Mucosa of rectum (tissue), 2 donors: ENCODE results near the gene RRAS.

ENCODE experiments used
- H3K27ac ChIP-seq, 2 donors: one replicate each; pipeline ENCODE4 v1.7.0; 2013; ENCODE audit warnings: inconsistent platforms in 2 of 2, low read depth in 2 of 2, low read length in 2 of 2
- H3K27me3 ChIP-seq, 2 donors: one replicate each; pipeline ENCODE4 v1.7.0; 2013; ENCODE audit warnings: low read length in 2 of 2; ENCODE audit not compliant: control insufficient read depth in 2 of 2, insufficient read depth in 2 of 2
- H3K36me3 ChIP-seq, 2 donors: one replicate each; pipeline ENCODE4 v1.7.0; 2013; ENCODE audit warnings: low read length in 2 of 2; ENCODE audit not compliant: control insufficient read depth in 2 of 2, insufficient read depth in 2 of 2
- H3K4me1 ChIP-seq, 2 donors: one replicate each; pipeline ENCODE4 v1.7.0; 2013; ENCODE audit warnings: low read length in 2 of 2, mild to moderate bottlenecking in 1 of 2; ENCODE audit not compliant: control insufficient read depth in 2 of 2, insufficient read depth in 2 of 2
- H3K4me3 ChIP-seq, 2 donors: one replicate each; pipeline ENCODE4 v1.7.0; 2013; ENCODE audit warnings: low read length in 2 of 2
- H3K9ac ChIP-seq, 2 donors: one replicate each; pipeline ENCODE4 v1.7.0; 2013; ENCODE audit warnings: low read length in 2 of 2, low read depth in 1 of 2, mild to moderate bottlenecking in 1 of 2
- H3K9me3 ChIP-seq, 2 donors: one replicate each; pipeline ENCODE4 v1.7.0; 2013; ENCODE audit warnings: low read length in 2 of 2; ENCODE audit not compliant: control insufficient read depth in 2 of 2
- donor health status: healthy.
- donor health status: Normal muscosa, but diverticular disease.

The RRAS gene

DNA sequence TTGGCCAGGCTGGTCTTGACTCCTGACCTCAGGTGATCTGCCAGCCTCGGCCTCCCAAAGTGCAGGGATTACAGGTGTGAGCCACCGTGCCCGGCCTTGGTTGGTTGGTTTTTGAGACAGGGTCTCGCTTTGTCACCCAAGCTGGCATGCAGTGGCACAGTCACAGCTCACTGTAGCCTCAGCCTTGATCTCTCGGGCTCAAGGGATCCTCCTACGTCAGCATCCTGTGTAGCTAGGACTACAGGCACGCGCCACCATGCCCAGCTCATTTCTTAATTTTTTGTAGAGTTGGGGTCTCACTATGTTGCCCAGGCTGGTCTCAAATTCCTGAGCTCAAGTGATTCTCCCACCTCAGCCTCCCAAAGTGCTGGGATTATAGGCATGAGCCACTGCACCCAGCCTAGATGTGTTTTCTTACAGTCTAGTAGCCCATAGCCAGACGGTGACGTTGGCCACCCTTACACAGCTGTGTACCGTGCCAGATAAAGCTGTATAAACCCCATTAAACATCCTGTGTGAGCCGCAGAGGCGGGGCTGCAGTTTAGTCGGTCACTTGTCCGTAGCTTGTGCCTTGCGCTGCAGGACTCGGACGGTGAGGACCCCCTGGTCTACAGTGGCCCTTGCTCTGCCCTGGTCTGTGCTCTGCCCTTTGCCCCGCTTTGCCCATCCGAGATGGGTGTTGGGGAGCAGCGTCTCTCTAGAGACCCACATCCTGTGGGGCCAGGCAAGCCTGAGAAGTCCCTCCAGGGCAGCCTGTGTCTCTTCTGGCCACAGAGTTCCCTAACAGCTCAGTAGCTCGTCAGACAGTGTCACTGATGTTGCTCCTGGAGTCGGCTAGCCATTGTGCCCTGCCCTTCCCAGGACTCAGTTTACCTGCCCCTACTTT, 15.9 kb upstream of the RRAS start:
- H3K9me3 ChIP-seq = no peaks in the 10 kb centered on the region
- no peaks in the 10 kb centered on the region for H3K4me1 ChIP-seq
- no peak overlapping the region for H3K4me3 ChIP-seq
- H3K9ac ChIP-seq = no peak overlapping the region
- H3K36me3 ChIP-seq = peaks cover 65 to 69% of the 10 kb centered on the region in 2 donors
- no peak overlapping the region for H3K27ac ChIP-seq
- no peaks in the 10 kb centered on the region for H3K27me3 ChIP-seq

- H3K9me3 ChIP-seq = no peaks in the 10 kb centered on the region
Observed at GRCh38 chr19:49654581-49654980, 14.6 kb upstream of the RRAS start.

GRCh38 chr19:49653466-49653806, 13.5 kb upstream of the RRAS start:
- H3K27ac ChIP-seq = no peak overlapping the region
- H3K9me3 ChIP-seq = no peaks in the 10 kb centered on the region
- no peak overlapping the region for H3K4me3 ChIP-seq
- H3K36me3 ChIP-seq = peaks cover 64 to 66% of the 10 kb centered on the region in 2 donors
- H3K9ac ChIP-seq = no peak overlapping the region
- H3K27me3 ChIP-seq = no peaks in the 10 kb centered on the region
- no peaks in the 10 kb centered on the region for H3K4me1 ChIP-seq

More at GRCh38 chr19:49654581-49654980, 14.6 kb upstream of the RRAS start:
- H3K9ac ChIP-seq = no peak overlapping the region
- no peaks in the 10 kb centered on the region for H3K4me1 ChIP-seq
- no peak overlapping the region for H3K4me3 ChIP-seq
- peaks cover 70 to 72% of the 10 kb centered on the region in 2 donors for H3K36me3 ChIP-seq
- no peak overlapping the region for H3K27ac ChIP-seq
- H3K27me3 ChIP-seq = no peaks in the 10 kb centered on the region

DNA sequence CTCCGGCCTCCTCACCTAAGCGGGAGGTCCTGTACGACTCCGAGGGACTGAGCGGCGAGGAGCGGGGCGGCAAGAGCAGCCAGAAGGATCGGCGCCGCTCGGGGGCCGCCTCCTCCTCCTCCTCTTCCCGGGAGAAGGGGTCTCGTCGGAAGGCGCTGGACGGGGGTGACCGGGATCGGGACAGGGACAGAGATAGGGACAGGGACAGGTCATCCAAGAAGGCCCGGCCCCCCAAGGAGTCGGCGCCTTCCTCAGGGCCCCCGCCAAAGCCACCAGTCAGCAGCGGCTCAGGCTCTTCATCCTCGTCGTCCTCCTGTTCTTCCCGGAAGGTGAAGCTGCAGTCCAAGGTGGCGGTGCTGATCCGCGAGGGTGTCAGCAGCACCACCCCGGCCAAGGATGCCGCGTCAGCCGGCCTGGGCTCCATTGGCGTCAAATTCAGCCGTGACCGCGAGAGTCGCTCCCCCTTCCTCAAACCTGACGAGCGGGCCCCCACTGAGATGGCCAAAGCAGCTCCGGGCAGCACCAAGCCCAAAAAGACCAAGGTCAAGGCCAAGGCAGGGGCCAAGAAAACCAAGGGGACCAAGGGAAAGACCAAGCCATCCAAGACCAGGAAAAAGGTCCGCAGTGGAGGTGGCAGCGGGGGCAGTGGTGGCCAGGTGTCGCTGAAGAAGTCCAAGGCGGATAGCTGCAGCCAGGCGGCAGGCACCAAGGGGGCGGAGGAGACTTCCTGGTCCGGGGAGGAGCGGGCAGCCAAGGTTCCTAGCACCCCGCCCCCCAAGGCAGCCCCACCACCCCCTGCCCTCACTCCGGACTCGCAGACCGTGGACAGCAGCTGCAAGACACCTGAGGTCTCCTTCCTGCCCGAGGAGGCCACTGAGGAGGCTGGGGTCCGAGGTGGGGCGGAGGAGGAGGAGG, 12.9 kb upstream of the RRAS start:
- Histone ChIP-seq H3K36me3 (peaks cover 62 to 64% of the 10 kb centered on the region in 2 donors), H3K27me3 (no peaks in the 10 kb centered on the region), H3K4me1 (no peaks in the 10 kb centered on the region), H3K4me3 (no peak overlapping the region), H3K9ac (no peak overlapping the region), H3K9me3 (no peaks in the 10 kb centered on the region), H3K27ac (no peak overlapping the region)

DNA sequence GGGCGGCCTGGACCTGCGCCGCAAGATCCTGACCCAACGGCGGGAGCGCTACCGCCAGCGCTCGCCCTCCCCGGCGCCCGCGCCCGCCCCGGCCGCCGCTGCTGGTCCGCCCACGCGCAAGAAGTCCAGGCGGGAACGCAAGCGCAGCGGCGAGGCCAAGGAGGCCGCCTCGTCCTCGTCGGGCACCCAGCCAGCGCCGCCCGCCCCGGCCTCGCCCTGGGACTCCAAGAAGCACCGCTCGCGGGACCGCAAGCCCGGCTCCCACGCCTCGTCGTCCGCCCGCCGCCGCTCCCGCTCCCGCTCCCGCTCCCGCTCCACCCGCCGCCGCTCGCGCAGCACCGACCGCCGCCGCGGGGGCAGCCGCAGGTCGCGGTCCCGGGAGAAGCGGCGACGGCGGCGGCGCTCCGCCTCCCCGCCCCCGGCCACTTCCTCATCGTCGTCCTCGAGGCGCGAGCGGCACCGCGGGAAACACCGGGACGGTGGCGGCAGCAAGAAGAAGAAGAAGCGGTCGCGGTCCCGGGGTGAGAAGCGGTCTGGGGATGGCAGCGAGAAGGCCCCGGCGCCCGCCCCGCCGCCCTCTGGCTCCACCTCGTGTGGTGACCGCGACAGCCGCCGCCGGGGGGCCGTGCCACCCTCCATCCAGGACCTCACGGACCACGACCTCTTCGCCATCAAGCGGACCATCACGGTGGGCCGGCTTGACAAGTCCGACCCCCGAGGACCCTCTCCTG, 12.0 kb upstream of the RRAS start:
- Histone ChIP-seq H3K27ac (no peak overlapping the region), H3K4me3 (no peak overlapping the region), H3K9me3 (no peaks in the 10 kb centered on the region), H3K36me3 (peaks cover 62 to 63% of the 10 kb centered on the region in 2 donors), H3K27me3 (no peaks in the 10 kb centered on the region), H3K4me1 (no peaks in the 10 kb centered on the region), H3K9ac (no peak overlapping the region)

GRCh38 chr19:49651029-49651819, 11.3 kb upstream of the RRAS start:
- H3K4me1 ChIP-seq = no peaks in the 10 kb centered on the region
- no peaks in the 10 kb centered on the region for H3K9me3 ChIP-seq
- no peak overlapping the region for H3K27ac ChIP-seq
- no peaks in the 10 kb centered on the region for H3K27me3 ChIP-seq
- peaks cover 62 to 68% of the 10 kb centered on the region in 2 donors for H3K36me3 ChIP-seq
- H3K4me3 ChIP-seq = no peak overlapping the region
- H3K9ac ChIP-seq = no peak overlapping the region

GRCh38 chr19:49646586-49646985, 6.6 kb upstream of the RRAS start:
- H3K27me3 ChIP-seq = no peaks in the 10 kb centered on the region
- no peak overlapping the region for H3K4me3 ChIP-seq
- H3K27ac ChIP-seq = no peak overlapping the region
- no peak overlapping the region for H3K9ac ChIP-seq
- peaks cover 42 to 44% of the 10 kb centered on the region in 2 donors for H3K36me3 ChIP-seq
- H3K9me3 ChIP-seq = no peaks in the 10 kb centered on the region
- H3K4me1 ChIP-seq = peaks cover 14% of the 10 kb centered on the region in 2 donors

GRCh38 chr19:49645995-49646394, 6.1 kb upstream of the RRAS start:
- Histone ChIP-seq H3K4me3 (no peak overlapping the region), H3K9ac (no peak overlapping the region), H3K27me3 (no peaks in the 10 kb centered on the region), H3K27ac (no peak overlapping the region), H3K4me1 (peaks cover 17 to 20% of the 10 kb centered on the region in 2 donors), H3K9me3 (no peaks in the 10 kb centered on the region), H3K36me3 (peaks cover 39 to 44% of the 10 kb centered on the region in 2 donors)

- no peaks in the 10 kb centered on the region for H3K9me3 ChIP-seq
- no peak overlapping the region for H3K4me3 ChIP-seq
- peaks cover 19 to 24% of the 10 kb centered on the region in 2 donors for H3K4me1 ChIP-seq
- H3K27me3 ChIP-seq = no peaks in the 10 kb centered on the region
- no peak overlapping the region for H3K27ac ChIP-seq
- no peak overlapping the region for H3K9ac ChIP-seq
- H3K36me3 ChIP-seq = peaks cover 36 to 42% of the 10 kb centered on the region in 2 donors
Observed at GRCh38 chr19:49645592-49645991, 5.6 kb upstream of the RRAS start.
